Measurements from ENCODE around the gene DPP9.

DPP9 gene

DNA sequence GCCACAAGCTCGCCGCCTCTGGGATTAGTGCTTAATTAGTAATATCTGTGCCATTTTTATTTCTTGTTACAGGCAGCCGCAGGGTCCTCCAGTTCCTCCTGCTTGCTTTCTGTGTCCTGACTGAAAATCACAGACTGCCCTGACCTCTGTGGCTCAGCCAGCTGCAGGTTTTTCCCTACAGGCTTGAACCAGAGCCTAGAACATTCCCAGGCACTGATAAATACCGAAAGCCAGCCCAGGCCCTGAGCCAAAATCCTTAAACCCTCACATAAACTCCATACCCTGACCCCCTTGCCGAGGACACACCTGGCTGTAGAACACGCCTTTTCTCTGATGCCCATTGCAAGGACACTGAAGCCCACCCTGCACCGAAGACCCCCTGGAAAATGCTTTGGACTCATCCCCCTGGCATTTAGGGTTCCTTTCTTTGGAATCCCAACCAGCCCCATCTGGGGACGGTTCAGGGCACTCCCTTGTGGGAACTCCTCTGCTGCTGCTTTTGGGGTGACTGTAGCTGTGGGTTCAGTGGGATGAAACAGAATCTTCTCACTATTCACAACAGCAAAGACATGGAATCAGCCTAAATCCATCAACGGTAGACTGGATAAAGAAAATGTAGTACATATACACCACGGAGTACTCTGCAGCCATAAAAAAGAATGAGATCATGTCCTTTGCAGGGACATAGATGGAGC lies 15.5 kb downstream of the DPP9 start:
- DNase-seq: no peak

DNA sequence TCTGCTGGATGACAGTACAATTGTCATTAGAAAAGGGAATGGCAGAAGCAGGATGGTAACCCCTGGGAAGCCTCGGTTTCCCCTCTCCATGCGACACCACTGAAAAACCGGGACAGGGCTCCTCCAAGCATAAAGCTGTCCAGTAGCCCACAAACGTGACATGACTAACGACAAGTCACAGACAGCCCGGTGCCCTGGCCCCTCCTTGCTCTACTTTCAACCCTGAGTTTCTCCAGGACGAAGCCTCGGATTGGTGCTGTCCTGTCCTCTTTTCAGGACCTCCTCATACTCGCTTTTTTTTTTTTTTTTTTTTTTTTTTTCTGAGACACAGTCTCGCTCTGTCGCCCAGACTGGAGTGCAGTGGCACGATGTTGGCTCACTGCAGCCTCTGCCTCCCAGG lies 16.3 kb downstream of the DPP9 start:
- DNase-seq: no peak

DNA sequence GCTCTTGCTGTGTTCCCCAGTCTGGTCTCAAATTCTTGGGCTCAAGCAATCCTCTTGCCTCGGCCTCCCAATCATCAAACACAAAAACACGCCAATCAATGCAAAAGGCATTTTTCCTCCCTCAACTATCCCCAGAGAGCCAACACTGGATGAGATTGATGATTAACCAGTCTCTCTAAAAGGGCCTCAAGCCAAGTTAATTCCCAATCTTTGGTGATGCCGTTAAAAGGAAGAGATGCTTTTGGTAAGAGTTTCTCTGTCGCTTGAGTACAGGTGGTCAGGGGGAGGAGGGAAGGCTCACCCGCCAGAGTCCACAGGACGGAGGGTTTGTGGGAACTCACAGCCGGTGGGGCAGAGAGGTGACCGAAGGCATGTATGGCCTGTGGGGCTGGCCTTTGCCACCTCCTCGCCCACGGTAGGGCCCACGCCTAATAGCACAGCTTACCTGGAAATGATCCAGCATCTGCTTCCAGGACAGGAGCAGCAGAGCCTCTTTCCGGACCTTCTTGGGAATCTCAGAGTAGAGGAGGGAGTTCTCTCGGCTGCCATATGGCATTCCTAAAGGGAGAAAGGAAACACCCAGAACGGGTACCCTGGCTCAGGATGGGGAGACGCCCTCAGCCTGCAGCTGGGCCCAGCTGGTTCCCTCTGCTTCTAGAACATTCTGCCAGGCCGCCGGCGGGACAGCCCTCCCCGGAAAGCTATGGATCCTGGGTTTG lies 18.1 kb downstream of the DPP9 start:
- DNase-seq: no peak

DNA sequence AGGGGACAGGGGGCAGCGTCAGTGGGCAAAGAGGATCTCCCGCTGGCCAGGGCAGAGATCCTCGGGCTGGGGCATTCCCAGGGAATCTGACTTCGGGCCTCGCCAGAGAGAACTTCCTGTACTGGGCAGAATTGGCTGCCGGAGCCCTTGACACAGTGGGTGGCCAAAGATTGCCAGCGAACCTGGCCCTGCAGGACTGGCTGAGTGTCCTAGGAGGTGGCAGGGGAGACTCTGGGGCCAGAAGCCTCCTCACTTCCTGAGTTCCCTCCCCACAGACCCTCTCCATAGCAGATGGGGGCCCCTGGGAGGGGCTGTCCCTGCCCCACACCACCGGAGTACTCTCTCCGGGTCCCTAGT lies 19.3 kb downstream of the DPP9 start:
- no peak for DNase-seq

DNA sequence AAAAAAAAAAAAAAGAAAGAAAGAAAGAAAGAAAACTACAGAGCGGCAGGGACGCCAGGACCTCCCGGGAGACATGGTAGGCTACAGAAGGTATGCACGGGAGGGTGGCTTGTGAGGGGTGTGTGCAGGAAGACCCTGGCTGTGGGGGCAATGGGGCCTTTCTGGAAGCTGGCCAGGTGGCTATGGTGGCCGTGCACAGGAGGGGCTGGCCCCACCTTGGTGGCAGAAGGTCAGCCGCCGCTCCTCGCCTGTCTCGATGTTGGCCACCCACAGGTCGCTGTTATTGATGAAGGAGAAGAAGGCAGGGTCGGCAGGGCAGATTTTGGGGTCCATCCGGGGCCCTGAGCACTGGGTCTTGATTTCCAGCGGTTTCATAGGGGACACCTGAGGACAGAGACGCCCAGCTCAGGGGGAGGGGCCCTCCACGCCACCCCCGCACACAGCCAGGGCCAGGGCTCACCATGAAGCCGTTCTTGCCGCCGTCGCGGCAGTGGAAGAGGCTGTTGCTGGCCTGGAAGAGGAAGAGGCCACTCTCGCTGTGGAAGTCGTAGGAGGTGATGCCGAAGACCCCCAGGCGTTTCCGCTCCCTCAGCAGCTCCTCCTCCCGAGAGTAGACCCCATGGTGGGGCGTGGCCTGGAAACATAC lies 19.8 kb downstream of the DPP9 start:
- DNase-seq: no peak

DNA sequence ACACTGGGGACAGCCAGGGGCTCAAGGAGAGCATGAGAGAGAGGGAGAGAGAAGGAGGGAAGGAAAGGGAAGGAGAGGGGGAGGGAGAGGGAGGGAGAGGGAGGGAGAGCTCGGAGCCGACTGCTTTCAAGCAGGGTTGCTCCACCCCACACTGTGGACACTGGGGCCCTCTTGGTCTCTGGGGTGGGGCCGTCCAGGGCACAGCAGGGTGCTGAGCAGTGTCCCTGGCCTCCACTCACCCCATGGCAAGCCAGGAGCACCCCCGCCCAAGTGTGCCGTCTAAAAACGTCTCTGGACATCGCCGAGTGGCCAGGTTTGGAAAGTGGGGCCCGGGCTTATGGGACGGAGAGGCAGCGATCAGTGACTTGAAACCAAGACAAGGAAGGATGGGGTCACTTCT lies 20.9 kb downstream of the DPP9 start:
- no peak for DNase-seq

DNA sequence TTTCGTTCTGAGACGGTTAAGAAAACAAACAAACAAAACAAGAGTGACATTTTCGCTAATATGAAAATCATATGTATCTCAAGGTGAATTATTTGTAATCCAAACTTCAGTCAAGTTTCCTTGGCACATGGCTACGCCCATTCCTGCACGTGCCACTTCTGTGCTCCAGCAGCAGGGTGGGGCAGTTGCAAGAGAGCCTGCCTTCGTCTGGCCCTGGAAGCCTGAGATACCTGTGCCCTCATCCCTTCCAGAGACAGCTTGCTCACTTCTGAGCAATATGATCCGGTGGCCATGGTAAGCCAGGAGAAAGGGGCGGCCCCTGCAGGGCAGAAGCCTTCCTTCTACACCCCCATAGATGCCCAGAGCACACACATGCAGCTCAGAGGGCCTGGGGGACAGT lies 22.1 kb downstream of the DPP9 start:
- no peak for DNase-seq

DNA sequence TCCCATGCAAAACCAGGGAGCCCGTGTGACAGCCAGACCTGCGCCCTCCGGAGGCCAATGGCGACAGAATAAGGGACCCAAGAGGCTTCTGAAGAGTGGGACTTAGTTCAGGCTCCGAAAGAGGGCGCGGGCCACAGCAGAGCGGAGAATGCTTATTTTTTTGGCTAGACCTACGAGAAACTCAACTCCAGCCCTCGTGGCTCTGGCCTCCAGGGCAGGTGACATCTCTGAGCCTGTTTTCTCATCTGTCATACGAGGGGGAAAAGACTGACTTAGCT lies 23.0 kb downstream of the DPP9 start:
- DNase-seq: no peak

DNA sequence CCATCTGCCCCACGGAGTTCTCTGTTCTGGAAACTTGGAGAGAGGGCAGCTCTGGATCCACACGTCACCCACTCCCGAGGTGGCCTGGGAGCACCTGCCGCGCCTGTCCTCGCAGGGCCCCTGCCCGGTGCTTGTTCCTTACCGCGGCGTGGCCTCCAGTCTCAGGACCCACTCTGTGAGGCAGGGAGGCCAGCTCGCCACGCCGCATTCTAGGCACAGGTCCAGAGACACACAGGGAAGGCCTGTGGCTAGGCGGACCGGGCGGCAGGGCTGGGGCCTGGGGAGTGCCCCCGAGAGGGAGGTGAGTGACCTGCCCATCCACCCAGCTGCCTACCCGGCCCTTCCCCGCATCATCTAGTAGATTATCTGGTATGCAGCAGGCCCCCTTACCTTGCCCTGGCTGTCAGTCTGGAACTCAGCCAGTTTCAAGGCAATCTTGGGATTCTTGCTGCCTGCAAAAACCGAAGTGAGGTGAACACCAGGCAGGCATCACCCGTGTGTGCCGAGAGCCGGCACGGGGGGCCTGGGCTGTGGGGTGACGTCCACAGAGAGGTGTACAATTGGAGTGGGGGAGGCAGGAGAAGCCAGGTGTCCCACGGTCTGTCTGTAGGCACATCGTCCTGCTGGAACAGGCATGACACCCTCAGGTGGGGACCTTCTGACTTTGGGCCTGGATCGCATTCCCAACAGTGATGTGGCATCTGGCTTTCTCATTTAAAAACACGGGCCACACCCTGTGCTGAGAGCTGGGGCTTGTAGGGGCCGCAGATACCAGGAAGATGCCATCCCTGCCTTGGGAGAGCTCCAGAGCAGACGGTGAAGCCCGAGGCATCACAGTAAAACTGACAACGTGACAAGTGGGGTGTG lies 23.6 kb downstream of the DPP9 start:
- no peak for DNase-seq

DNA sequence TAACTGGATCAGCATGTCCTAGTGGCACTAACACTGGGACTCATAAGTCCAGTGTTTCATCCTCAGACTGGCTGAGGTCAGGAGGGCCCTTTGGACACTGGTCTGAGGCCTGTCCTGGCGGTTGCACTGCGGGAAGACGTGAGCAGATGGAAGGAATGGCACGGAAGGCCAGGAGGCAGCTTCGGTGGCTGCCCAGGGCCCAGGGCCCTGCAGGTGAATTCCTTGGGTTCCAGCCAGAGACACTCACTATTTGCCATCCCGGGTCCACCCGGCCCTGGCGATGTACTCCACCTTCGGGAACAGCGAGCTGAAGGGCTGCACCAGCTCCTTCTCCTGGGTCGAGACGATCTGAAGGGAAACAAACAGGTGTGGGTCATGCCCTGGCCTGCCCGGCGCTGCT lies 26.3 kb downstream of the DPP9 start:
- DNase-seq: no peak

DNA sequence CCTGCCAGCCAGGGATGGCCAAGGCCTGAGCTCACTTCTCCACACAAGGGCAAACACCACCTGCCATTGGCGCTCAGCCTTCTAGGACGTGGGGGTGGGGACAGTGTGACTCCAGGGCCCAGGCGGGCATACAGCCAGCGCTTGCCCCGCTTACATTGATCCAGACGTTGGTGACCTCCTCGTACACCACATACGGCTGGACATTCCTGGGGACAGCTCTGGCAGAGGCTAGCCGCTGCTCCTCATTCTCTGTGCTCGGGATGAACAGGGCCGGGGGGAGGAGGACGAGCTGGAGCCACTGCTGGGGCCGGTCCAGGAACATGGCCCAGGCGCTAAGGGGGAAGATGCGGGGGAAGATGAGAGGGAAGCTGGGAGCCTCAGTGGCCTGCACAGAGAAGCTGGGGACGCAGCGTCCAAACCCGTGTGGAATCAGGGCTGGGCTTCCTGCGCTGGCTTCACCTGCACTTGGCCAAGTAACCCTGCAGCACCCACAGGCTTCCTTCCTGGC lies 28.4 kb downstream of the DPP9 start:
- no peak for DNase-seq

DNA sequence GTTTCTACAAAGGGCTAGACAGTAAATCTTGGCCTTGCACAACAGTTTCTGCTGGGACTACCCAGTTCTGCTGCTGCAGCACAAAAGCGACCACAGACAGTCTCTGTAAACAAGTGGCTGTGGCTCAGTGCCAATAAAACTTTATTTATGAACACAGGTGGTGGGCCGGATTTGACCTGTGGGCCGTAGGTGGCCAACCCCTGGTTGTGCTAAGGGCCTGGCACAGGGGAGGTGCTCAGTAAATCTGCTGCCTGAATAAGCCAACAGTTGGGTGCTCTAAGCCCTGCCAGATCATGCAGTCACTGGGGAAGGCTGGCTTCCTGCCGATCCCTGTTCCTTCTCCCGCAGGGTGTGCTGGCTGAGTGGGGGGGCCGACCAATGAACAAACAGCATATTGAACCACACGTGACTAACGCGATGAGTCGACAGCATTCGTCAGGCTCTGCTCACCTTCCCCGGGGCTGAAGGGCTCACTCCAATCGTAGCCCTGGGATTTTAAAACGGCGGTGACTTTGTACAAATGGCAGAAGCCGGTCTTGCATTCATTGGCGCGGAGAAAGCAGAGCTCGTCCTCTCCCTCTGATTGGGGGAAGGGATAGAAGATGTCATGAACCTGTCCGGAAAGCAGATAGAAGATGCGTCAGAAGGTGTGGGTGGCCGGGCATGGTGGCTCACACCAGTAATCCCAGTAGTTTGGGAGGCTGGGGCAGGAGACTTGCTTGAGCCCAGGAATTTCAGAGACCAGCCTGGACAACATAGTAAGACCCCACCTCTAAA lies 29.2 kb downstream of the DPP9 start:
- no peak for DNase-seq

DNA sequence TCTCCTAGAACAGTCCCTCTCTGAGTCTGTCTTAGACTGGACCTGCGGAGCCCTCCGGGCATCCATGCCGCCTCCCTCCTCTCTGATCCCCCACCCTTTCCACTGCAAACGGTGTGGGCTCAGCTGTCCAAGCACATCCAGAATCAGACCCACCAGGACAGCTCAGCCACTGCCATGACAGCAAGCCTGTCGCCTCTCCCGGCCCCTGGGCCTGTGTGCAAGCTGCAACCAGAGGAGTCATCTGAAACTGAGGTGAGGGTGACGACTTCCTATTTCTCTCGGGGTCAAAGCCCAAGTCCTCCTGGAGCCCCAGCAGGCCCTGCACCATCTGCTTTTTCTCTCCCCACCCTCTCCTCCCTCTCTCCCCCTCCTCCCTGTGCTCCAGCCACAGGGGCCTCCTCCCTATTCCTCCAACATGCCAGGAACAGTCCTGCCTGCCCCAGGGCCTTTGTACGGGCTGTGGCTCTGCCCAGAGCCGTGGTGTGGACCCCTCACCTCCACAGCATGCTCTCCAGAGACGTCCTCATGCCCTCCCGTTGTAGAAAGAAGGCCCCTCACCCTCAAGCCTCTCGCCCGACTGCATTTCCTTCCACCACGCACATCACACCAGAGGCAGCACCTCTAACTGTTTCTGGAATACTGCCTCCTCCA lies 30.0 kb downstream of the DPP9 start:
- no peak for DNase-seq

DNA sequence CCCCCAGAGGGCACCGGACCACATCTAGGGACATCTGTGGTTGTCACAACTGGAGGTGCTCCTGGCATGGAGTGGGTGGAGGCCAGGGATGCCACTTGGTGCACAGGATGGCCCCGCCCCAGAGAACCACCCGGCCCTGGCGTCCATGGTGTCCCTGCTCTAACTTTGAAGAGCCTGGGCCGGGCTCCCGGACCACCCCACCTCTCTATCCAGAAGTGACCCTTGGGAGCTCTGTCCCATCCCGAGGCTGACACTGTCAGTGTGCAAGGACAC lies 30.6 kb downstream of the DPP9 start:
- DNase-seq: no peak

DNA sequence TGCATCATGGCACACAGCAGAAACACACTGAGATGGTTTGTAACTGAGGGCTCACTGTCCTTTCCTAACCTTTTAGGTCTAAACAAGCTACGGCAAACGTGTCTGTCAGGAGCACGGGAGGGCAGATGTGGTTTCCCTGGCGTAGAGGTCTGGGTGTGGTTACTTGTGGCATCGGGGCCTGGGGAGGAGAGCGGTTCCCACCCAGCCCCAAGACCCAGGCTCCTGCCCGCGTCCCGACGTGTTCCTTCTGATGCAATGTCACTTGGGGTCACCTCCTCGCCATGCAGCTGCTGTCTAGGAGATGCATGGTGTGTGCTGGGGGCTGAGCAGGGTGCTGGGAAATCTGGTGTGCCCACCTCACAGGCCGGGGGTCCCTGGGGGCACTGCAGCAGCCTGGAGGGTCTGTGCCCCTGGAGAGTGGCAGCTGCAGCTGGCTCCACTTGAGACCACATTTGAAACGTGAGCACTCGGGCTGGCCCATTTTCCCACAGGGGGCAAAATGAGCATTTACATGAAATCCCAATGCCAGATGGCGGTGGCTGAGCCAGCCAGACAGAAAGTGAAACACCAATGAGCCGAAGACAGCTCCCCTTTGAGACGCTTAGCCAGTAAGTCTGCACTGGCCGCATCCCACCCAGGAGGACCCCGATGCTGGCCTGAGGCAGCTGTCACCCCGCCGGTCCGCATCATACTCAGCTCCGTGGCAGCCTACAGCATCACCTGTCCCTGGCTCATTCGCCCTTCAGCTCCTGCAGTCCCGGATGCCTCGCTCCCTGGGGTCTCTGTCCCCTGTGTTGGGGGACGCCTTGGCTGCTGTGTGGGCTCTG lies 31.2 kb downstream of the DPP9 start:
- DNase-seq: no peak

DNA sequence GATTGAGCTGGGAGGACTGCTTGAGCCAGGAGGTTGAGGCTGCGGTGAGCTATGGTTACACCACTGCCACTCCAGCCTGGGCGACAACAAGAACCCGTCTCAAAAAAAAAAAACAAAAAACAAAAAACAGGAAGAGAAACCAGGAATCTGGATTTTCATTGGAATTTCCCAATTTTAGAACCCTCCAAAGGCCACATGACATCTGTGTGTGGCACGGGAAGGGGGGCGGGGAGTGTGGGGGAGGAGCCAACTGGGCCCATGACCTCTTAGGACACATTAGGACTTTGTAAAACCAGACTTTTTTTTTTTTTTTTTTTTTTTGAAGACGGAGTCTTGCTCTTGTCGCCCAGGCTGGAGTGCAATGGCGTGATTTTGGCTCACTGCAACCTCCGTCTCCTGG lies 32.3 kb downstream of the DPP9 start:
- DNase-seq: no peak

DNA sequence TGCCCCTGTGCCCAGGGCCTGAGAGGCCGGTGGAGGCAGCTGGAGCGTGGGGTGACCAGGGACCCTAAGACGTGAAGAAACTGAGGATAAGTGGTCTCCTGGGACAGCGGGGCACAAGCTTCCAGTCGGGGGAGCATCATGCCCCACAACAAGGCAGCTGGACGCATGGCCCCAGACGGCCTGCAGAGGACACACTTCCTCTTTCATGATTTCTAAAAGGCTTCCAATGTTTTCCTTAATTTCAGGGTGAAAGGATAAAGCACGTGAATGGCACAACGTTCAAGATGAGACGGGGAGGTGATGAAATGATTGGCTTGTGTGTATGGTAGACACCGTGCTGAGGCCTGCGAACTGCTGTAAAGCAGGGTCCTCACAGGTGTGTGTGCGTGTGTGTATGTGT lies 33.3 kb downstream of the DPP9 start:
- DNase-seq: no peak

DNA sequence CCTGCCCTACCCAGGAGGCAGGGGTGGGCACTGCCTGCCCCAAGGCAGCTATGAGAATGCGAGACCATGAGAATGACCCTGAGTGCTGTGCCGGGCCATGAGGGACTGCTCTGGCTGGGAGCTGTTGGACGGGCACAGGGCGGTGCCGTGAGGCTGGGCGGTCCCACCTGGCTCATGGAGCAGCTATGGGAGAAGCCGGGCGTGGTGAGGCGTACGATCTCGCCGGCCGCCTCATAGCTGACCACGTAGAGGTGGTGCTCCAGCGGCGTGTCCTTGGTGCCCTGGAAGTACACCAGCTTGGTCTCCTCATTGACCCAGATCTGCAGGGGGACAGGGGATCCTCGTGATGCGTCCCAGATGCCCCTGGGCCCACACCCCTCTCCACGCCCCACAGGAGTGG lies 34.2 kb downstream of the DPP9 start:
- DNase-seq: no peak

DNA sequence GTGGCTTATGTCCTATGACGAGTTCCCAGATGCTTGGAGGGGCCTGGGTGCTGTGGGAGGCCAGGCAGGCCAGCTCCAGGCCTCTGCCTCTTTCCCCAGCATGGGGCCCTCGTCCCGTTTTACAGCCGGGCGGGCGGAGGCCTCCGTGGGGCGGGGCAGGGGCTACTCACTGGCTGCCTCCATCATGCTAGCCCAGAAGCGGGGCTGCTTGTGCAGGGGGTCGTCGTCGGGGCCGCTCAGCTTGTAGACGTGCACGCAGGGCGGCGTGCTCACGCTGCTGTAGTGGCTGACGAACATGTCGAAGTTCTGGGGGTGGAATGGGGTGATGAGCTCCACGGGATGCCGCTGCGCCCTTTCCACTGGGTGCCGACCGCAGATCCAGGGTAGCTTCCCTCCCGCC lies 35.1 kb downstream of the DPP9 start:
- no peak for DNase-seq

DNA sequence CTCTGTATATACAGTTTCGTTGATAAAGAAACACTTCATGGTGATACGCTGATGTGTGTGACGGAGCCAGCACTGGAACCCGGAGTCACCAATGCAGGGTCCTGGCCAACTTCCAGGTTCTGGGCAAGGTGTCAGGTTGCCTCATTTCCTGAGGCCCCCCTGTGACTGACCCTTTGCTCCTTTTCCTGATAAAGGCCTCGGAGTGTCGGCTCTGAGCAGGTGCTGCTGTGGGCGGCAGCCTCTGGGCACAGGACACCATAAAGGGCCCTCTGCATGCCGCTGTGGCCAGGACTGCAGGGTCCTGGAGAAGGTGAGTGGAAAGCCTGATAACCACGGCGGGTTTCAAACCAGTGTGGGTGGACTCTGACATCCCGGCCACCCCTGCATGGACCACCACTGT lies 36.2 kb downstream of the DPP9 start:
- DNase-seq: no peak

DNA sequence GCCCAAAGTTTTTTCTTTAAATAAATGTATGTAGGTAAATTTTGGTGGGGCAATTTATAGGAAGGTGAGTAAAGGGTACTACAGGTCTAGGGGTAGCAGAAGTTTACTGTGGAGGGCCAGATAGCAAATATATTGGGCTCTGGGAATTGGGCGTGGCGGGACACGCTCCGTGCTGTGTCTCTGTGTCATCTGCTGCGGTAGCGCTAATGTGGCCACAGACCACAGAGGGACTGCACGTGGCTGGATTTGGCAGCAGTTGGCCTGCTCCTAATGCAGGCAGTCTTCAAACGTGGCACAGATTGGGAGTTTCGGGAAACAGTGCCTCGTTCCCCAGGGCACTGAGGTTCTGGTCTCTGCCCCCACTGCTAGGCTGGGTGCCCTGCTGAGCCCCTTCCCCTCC lies 36.9 kb downstream of the DPP9 start:
- DNase-seq: no peak
